ENCODE results near the gene EXOSC2. TPM values are rescaled to one million over a fixed set of nuclear protein-coding genes. Genes with fewer than 3 reads are reported as not detected.

Gene EXOSC2
- total and polyA plus RNA-seq, 2 experiments from 2014 or later = 37.6 to 77.7 TPM

- no peaks in the 10 kb centered on the region for H3K9me3 Mint-ChIP-seq
- H3K27ac ChIP-seq (ENCODE audit: low read depth) = no peak overlapping the region
- H3K36me3 ChIP-seq (ENCODE audit: insufficient read depth) = no peaks in the 10 kb centered on the region
- H3K36me3 Mint-ChIP-seq (ENCODE audit: low read depth) = 0 out of 3 replicates have a peak, but pooled peaks cover 11% of the 10 kb centered on the region
- H4K20me1 ChIP-seq (replicated peaks; ENCODE audit: insufficient read depth) = no peaks in the 10 kb centered on the region; the same call in none of the 2 replicates
- no peaks in the 10 kb centered on the region for H3F3A ChIP-seq (replicated peaks; ENCODE audit: low read depth)
- H3K27ac Mint-ChIP-seq = no peak overlapping the region
- no peak overlapping the region for H2AFZ ChIP-seq
- no peaks in the 10 kb centered on the region for H3K9me2 ChIP-seq (ENCODE audit: insufficient read depth)
- 0 out of 2 replicates have a peak, but pooled peaks cover 5% of the 10 kb centered on the region for H3K4me1 ChIP-seq (ENCODE audit: insufficient read depth)
- H3K27me3 Mint-ChIP-seq (ENCODE audit: insufficient read depth, low read depth, poor library complexity) = peaks cover 2% of the 10 kb centered on the region
- H3K79me2 ChIP-seq (replicated peaks; ENCODE audit: insufficient read depth) = peaks cover 80% of the 10 kb centered on the region
- H3K4me2 ChIP-seq = no peak overlapping the region
- H3K4me1 Mint-ChIP-seq = peaks cover 4% of the 10 kb centered on the region
- no peaks in the 10 kb centered on the region for H3K27me3 ChIP-seq (ENCODE audit: insufficient read depth)
- H3K4me3 ChIP-seq = no peak overlapping the region
- TF ChIP-seq NANOG (IDR thresholded peaks at IDR 0.05; ENCODE audit: borderline replicate concordance) (no peak), STAT1 (IDR thresholded peaks at IDR 0.05; ENCODE audit: unreplicated experiment) (no peak), CTCF (conservative IDR thresholded peaks at IDR 0.05; ENCODE audit: low read depth in 2 of 2) (no peak), ZNF331 (CRISPR knock-in tag; IDR thresholded peaks at IDR 0.05; ENCODE audit: low read depth) (no peak), ETS1 (IDR thresholded peaks at IDR 0.05) (no peak), ZNF114 (CRISPR knock-in tag; IDR thresholded peaks at IDR 0.05) (no peak), POLR2AphosphoS5 (IDR thresholded peaks at IDR 0.05; ENCODE audit: low read depth) (no peak), ZNF462 (CRISPR knock-in tag; IDR thresholded peaks at IDR 0.05) (no peak)
- no peak overlapping the region for H3K4me3 Mint-ChIP-seq
- no peak for ATAC-seq
- no peak for DNase-seq (ENCODE audit: low spot score)
Measured at GRCh38 chr9:130738281-130738680, 44.7 kb downstream of the EXOSC2 start.

Data from GM23338 (cell line).